Measurements from ENCODE around the gene EDIL3. TPM values are rescaled to one million over a fixed set of nuclear protein-coding genes. Genes with fewer than 3 reads are reported as not detected.

The EDIL3 gene
- total RNA-seq, 1 donor from 2014 or later: 15.2 TPM

GRCh38 chr5:84119252-84119651 is 265.4 kb downstream of the EDIL3 start:
- Histone ChIP-seq H3K4me1 (no peaks in the 10 kb centered on the region), H3K27ac (no peak overlapping the region), H3K36me3 (no peaks in the 10 kb centered on the region), H3K4me3 (no peak overlapping the region), H3K27me3 (no peaks in the 10 kb centered on the region), H3K9me3 (no peaks in the 10 kb centered on the region)
- no peak for TF ChIP-seq POLR2A (IDR thresholded peaks at IDR 0.05)
- no peak for TF ChIP-seq POLR2AphosphoS5 (IDR thresholded peaks at IDR 0.05; ENCODE audit: insufficient read depth in 1 of 2, low read depth in 1 of 2)
- no peak for TF ChIP-seq CTCF (IDR thresholded peaks at IDR 0.05)
- no peak for DNase-seq (ENCODE audit: extremely low spot score in 2 of 2)
- intact Hi-C loops (cut with DNase I): no loop called here

DNA sequence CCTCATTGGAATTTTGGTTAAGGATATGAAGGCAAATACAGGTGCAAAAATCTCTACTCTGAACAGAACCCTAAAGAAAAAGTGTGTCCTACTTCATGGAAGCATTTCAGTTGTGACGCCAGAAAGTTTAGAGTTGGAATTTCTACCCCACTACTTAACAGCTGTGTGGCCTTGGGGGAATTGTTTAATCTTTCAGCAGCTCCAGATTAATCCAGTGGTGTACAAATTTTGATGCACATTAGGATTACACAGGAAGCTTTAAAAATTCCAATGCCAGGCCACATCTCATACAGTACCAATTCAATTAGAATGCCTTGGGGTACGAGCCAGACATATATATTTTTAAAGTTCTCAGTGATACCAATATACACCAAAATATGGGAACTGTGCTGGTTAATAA is 266.1 kb downstream of the EDIL3 start:
- no peak for DNase-seq (ENCODE audit: extremely low spot score in 2 of 2)
- no peak overlapping the region for H3K4me3 ChIP-seq
- H3K27ac ChIP-seq: no peak overlapping the region
- H3K9me3 ChIP-seq: no peaks in the 10 kb centered on the region
- TF ChIP-seq POLR2AphosphoS5 (IDR thresholded peaks at IDR 0.05; ENCODE audit: insufficient read depth in 1 of 2, low read depth in 1 of 2) (no peak), POLR2A (IDR thresholded peaks at IDR 0.05) (no peak), CTCF (IDR thresholded peaks at IDR 0.05) (no peak)
- no peaks in the 10 kb centered on the region for H3K4me1 ChIP-seq
- H3K27me3 ChIP-seq: no peaks in the 10 kb centered on the region
- H3K36me3 ChIP-seq: no peaks in the 10 kb centered on the region
- intact Hi-C loops (cut with DNase I): no loop called here

DNA sequence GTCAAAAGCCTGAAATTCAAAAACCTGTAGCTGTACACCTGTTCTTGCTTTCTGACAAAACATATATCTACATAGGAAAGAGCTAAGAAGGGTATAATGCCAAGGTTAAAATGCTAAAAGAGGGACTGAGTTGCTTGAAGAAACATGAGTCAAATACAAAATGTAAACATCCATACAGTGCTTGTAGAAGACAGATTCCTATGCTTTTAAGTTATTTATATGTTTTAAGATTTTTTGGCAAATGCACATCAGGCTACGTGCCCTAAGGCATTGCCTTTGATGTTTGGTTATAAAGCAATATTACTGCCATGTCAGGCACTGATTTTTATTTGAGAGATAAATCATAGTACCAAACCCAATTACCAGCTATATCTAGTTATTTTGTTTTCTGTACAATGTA is 269.0 kb downstream of the EDIL3 start:
- Histone ChIP-seq H3K27me3 (no peaks in the 10 kb centered on the region), H3K4me1 (no peaks in the 10 kb centered on the region), H3K36me3 (no peaks in the 10 kb centered on the region), H3K9me3 (no peaks in the 10 kb centered on the region), H3K4me3 (no peak overlapping the region), H3K27ac (no peak overlapping the region)
- intact Hi-C loops (cut with DNase I): no loop called here
- no peak for DNase-seq (ENCODE audit: extremely low spot score in 2 of 2)
- TF ChIP-seq POLR2AphosphoS5 (IDR thresholded peaks at IDR 0.05; ENCODE audit: insufficient read depth in 1 of 2, low read depth in 1 of 2) (no peak), CTCF (IDR thresholded peaks at IDR 0.05) (no peak), POLR2A (IDR thresholded peaks at IDR 0.05) (no peak)

GRCh38 chr5:84113246-84114105 is 271.2 kb downstream of the EDIL3 start:
- no peak for DNase-seq (ENCODE audit: extremely low spot score in 2 of 2)
- Histone ChIP-seq H3K9me3 (no peaks in the 10 kb centered on the region), H3K27ac (no peak overlapping the region), H3K36me3 (no peaks in the 10 kb centered on the region), H3K4me1 (no peaks in the 10 kb centered on the region), H3K4me3 (no peak overlapping the region), H3K27me3 (no peaks in the 10 kb centered on the region)
- intact Hi-C loops (cut with DNase I): no loop called here
- TF ChIP-seq POLR2AphosphoS5 (IDR thresholded peaks at IDR 0.05; ENCODE audit: insufficient read depth in 1 of 2, low read depth in 1 of 2): no peak
- TF ChIP-seq POLR2A (IDR thresholded peaks at IDR 0.05): no peak
- TF ChIP-seq CTCF (IDR thresholded peaks at IDR 0.05): no peak

DNA sequence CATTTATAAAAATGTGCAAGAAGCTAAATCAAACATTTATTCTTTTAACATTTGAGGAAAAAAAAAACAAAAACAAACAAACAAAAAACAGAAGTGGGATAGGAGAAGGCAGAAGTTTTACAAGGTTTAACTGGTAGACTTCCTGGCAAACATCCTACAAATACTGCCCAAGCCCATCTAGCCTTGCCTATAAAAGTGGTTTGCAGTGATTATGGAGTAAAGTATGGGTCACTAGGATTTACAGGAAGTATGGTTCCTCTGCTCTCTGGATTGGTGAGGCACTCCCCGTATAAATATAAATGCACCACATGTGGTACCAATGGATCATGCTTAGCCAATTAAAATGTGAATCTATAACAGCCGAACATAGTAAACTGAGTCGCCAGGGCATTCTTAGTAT is 291.9 kb downstream of the EDIL3 start:
- no peaks in the 10 kb centered on the region for H3K9me3 ChIP-seq
- H3K27ac ChIP-seq: no peak overlapping the region
- H3K4me1 ChIP-seq: no peaks in the 10 kb centered on the region
- TF ChIP-seq CTCF (IDR thresholded peaks at IDR 0.05) (no peak), POLR2AphosphoS5 (IDR thresholded peaks at IDR 0.05; ENCODE audit: insufficient read depth in 1 of 2, low read depth in 1 of 2) (no peak), POLR2A (IDR thresholded peaks at IDR 0.05) (no peak)
- no peak overlapping the region for H3K4me3 ChIP-seq
- DNase-seq (ENCODE audit: extremely low spot score in 2 of 2): no peak
- intact Hi-C loops (cut with DNase I): no loop called here
- H3K27me3 ChIP-seq: no peaks in the 10 kb centered on the region
- H3K36me3 ChIP-seq: no peaks in the 10 kb centered on the region
